Stimulated activated CD8-positive, alpha-beta memory T cell treated with anti-CD3 and anti-CD28 coated beads, Interleukin-4, amount 100 ng/mL, for 1 hour (primary cell): ENCODE results near the gene VWC2.

Source experiments
- DNase-seq, 2 donors: peaks; one replicate each; pipeline ENCODE4 v3.0.0-alpha.2; 2020; ENCODE audit warnings: low read depth in 2 of 2, low spot score in 1 of 2

Gene VWC2

DNA sequence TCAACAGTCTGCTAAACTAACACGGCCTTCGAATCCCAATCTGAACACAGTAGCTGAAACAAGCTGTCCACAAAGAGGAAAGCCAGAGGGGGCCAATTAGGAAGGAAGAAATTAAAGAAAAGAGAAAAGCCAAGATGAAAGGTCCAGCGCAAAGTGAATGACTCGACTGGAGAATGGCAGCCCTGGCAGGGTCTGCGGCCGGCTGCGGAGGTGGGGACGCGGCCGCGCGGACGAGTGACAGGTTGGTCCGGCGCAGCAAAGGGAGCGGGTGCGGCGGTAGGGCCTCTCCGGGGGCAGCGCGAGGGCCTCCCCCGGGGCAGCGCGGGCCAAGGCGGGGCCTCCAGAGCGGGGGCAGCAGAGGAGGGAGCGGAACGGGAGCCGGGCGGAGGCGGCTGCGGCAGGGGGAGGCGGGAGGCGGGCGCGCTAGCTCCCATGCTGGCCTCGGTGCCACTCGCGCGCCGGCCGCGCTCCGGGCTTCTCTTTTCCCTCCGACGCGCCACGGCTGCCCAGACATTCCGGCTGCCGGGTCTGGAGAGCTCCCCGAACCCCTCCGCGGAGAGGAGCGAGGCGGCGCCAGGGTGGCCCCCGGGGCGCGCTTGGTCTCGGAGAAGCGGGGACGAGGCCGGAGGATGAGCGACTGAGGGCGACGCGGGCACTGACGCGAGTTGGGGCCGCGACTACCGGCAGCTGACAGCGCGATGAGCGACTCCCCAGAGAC, at the start of gene VWC2:
Gene VWC2, plus strand, starts transcription at position 421 of the 718 bp plus-strand sequence. CDS start 1,798 bp downstream, outside the sequence.
- no peak for DNase-seq

DNA sequence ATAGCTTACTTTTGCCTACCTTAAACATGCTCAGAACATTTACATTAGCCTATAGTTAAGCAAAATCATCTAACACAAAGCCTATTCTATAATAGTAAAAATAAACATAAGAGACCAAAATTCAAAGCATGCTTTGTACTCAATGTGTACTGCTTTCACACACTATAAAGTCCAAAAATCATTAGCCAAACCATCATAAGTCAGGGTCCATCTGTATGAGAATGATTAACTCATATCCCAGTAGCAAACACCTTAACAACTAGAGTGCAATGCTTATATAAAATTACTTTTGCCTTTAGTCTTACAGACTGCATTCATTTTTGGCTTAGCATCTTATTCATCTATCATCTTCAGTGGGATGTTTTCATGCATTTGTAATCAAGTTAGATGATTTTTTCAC, 49.4 kb upstream of the VWC2 start:
- no peak for DNase-seq

DNA sequence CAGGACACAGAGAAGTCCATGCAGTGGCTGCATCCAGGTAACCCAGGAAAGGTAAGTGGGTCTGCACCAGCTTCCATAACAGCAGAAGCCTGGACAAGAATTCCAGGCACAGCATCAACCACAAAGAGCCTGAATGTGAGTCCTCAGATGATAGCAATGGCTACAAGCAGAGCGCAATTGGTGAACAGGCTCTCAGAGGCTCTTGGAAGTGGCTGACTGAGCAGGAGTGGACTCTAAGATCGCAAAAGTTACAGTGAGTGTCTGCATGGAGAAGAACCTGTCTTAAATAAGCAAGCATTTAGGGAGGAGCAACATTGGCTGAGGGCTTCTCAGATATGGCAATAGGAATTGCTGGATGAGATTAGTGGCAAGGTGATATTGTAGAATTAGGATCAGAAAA, 41.6 kb upstream of the VWC2 start:
- DNase-seq = no peak

DNA sequence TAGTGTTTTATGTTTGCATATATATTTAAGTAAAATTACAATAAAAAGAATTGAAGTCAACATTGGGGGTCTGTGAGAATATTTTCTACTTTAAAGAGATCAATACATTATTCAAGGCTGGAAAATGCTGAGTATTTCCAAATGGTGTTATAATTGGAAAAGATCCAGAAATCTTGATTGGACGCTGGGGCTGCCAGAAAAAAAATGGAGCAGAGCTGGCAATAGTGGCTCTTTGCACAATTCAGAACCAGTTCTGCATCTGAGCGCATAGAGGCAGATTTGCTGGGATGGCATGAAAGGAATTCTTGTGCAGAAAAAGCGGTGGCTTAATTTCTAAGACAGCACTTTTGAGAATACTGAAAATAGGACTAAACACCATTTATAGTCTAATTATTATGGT, 10.8 kb upstream of the VWC2 start:
- no peak for DNase-seq

DNA sequence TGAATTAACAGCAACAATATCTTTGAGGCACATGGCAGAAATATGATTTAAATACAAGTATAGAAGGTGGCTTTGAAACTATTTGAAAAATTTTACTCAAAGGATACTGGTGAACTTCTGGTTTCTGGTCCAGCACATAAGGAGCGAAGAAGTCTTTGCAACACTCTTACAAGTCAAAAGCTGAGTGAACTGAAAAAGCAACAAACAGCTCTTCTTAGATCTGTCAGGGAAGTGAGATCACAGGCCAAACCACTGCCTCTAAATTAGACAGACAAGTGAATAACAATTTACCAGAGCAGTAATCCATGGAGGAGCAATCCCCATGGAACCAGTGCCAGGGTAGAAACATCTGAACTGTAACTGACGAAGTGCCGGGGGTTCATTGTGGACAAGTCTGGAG, 9.6 kb upstream of the VWC2 start:
- DNase-seq = no peak

DNA sequence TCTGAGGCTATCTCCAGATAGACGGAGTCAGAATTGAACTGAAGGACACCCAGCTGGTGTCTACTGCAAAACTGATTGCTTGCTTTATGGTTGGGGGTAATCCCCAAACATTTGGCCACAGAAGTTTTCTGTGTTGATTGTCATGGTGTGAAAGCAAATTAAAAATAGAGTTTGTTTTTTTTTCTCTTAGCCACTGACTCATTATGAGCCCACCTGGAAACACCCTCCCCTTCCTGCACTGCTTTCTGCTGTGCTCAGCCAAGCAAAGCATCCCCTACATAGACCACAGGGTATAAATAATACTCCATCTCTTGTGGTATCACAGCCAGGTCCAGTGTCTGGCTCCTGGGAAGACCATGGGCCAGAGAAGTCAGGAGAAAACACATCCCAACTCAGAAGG, 6.5 kb upstream of the VWC2 start:
- DNase-seq = no peak

DNA sequence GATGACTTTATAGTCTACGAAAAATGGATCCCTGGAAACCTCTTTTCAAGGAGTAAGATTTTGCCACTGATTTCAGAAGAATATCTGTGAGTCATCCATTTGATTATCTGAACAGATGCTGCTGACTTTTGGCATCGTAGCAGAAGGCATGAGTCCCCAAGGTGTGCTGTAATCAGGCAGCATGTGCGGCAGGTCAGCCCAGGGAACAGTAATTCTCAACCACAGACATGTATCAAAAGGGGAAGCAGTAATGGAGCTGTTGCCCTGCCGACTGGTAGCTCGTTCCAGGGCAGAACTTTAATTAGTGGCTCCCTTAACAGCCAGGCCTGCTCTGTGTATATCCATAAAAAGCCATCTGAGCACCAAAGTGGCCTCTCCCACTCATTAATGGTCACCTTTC, 5.7 kb upstream of the VWC2 start:
- no peak for DNase-seq

DNA sequence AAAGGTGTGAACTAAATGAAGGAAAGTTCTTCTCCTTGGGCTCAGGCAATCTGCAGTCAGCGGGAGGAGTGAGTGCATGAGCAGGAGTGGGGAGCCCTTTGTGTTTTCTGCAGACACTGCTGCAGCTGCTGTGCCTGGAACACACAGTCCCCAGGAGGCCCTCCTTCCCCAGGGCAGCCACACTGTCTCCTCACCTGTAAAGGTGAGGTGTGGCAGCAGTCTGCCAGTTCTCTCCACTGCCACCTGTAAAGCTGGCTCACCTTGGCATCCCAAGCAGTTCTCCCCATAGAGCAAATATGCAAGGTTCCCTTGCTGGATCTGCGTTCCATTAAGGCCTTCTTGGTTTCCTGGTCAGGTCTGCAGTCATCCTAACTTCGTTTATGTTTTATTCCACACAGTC, 5.2 kb upstream of the VWC2 start:
- no peak for DNase-seq

DNA sequence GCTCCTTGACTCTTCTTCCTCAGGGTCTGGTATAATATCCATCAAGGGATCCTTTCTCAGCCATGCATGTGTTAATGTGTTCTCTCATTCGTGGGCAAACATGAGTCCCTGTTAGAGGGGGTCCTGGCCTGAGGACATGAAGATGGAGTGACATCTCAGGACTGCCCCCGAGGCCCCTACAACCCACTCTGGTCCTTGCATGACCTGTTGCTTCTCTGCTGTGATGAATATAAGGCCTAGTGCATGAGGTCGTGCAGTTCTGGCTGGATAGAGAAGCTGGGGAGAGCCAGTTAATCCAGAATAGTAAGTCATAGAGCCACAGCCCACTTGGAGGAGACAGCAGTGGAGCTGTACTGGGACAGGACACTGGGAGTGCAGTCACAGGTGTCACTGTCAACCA, 4.6 kb upstream of the VWC2 start:
- no peak for DNase-seq

DNA sequence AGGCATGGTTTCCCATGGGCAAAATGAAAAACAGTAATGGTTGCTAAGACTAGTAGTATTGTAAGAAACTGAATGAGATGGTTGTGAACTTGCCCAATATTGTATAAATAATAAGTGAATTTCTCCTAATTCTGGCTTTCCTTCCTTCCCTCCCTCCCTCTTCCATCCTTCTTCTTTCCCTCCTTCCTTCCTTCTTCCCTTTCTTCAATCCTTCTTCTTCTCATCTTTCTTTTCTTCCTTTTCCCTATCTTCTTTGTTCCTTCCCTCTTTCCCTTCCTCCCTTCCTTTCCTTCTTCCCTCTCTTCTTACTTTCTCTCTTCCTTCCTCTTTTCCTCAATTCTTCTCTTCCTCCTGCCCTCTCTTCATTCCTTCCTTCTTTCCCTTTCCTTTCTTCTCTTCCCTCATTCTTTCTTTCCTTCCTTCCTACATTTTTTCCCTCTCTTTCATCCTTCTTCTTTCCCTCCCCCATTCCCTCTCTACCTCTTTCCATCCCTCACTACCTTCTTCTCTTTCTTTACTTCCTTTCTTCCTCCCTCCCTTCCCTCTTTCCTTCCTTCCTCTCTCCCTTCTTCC, 4.1 kb upstream of the VWC2 start:
- no peak for DNase-seq

DNA sequence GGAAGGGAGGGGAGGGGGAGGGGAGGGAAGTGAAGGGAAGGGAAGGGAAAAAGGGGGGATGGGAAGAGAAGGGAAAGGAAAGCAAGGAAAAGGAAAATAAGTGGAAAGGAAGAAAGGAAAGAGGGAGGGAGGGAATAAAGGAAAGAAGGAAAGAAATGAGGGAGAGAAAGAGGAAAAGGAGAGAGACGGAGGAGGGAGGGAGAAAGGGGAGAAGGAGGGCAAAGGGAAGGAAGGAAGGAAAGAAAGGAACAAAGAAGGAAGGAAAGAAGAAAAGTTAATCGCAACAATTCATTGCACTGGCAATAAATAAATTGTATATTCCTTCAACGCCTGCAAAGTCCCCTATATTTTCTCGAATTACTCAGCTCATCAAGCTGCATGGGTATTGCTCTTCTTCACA, 2.6 kb upstream of the VWC2 start:
- no peak for DNase-seq

DNA sequence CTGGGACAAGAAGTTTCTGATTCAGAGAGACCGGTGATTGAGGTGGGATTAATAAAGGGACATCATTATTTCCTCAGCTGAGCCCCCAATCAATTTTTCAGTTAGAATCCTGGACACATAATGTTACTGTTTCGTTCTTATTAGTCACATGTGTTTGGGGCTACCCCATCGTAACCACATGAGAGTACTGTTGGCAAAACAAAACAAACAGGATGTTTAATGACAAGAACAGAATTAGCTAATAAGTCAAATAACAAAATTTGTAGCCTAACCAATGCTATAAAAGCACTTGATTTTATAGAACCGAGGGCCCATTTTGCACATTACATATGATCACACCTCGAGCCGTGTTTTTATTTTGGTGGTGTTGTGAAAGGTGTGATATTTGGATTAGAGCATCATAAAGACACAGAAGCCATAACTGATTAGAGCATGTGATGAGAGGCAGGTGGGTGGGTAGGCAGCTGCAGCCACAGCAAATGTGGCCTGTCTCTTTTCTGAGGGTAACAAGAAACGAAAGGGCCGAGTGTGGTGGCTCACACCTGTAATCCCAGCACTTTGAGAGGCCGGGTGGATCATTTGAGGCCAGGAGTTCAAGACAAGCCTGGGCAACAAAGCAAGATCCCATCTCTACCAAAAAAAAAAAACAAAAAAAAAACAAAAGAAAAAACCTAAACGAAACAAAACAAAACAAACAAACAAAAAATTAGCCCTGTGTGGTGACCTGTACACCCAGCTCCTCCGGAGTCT, 1.8 kb upstream of the VWC2 start:
- no peak for DNase-seq

DNA sequence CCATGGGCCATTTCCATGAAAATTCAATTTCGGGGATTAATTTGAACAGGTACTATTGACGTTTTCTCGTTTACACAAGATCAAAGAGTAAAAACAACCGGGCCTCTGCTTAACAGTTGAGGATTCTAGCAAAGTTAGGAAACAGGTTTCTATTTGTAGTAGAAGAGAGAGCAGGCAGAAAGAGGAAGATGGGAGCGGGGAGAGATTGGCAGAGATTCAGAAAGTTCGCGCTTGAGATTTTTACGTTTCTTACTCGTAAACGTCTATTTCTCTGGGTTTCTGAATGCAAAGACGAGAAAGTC, 571 bp upstream of the VWC2 start:
- DNase-seq = no peak

DNA sequence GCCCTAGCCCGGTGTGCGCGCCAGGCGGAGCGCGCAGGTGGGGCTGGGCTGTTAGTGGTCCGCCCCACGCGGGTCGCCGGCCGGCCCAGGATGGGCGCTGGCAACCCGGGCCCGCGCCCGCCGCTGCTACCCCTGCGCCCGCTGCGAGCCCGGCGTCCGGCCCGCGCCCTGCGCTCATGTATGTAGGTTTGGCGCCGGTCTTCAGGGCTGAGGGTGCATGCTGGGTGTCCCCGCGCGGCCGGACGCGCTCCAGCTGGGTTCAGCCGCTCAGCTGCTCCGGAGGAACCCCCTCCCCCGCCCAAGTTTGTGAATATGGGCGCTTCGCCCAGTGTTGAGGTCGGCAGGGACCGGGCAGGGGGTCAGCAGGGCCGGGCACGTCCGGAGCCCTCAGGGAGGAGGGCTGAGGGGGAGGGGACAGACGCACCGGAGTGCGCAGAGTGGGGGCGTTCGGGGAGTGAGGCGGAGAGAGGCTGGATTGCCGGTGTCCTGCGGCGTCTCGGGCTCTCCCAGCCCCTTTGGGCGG, 559 bp downstream of the VWC2 start:
- no peak for DNase-seq

DNA sequence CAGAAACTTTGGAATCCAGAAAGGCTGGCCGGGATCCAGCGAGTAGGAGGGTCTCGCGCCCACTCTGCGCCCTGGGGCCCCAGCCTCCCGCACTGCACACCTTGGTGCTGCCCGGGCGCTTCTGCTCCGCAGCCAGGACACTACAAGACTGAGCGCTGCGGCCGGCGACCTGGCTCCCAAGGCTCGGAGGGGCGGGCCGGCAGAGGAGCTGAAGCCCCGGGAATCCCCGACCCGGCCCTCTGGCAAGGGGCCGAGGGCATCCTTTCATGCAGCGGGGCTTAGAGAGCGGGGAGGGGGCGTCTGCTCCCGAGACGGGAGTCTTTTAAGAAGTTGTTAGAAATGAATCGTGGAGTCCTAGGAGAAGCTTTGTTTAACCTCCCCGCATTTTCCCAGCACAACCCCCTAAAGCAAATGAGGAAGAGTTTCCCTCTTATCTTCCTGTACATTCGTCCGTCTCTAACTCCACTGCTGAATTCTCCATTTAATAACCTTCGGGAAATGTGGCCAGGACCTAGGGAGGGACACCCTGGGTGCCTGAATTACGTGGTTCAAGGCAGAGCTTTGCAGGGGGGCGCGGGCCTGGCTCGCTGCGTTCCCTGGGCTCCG, 1.1 kb downstream of the VWC2 start:
- DNase-seq = no peak

DNA sequence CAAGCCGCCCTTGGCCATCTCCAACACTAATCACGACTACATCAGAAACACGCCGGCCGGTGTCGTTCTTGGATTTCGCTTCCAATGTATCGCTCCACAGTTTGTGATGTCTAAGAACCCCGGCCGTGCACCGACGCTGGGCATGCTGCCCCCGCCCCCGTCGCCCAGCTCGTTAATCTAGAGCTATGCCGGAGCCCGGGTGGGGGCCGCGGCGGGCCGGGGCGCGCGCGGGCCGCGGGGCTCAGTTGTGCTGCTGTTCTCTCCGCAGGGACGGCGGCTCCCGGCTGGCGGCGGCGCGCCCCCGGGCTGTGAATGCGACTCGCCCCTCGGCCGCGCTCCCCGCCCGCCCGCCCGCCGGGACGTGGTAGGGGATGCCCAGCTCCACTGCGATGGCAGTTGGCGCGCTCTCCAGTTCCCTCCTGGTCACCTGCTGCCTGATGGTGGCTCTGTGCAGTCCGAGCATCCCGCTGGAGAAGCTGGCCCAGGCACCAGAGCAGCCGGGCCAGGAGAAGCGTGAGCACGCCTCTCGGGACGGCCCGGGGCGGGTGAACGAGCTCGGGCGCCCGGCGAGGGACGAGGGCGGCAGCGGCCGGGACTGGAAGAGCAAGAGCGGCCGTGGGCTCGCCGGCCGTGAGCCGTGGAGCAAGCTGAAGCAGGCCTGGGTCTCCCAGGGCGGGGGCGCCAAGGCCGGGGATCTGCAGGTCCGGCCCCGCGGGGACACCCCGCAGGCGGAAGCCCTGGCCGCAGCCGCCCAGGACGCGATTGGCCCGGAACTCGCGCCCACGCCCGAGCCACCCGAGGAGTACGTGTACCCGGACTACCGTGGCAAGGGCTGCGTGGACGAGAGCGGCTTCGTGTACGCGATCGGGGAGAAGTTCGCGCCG, 1.9 kb downstream of the VWC2 start:
- DNase-seq = no peak

DNA sequence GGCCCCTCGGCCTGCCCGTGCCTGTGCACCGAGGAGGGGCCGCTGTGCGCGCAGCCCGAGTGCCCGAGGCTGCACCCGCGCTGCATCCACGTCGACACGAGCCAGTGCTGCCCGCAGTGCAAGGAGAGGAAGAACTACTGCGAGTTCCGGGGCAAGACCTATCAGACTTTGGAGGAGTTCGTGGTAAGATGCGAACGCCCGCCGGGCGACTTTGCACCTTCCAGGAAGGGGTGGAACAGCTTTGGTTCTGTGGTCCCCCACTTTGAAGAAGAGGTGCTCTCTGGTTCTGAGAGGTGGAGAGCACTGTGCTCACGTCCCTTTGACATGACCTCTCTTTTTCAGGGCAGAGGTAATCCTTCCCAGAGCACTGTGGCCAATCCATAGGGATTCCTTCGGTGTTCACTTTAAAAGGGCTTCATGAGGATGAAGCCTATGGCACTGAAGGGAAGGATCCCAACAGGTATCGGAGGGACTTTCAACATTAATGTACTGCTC, 2.6 kb downstream of the VWC2 start:
- DNase-seq = no peak

DNA sequence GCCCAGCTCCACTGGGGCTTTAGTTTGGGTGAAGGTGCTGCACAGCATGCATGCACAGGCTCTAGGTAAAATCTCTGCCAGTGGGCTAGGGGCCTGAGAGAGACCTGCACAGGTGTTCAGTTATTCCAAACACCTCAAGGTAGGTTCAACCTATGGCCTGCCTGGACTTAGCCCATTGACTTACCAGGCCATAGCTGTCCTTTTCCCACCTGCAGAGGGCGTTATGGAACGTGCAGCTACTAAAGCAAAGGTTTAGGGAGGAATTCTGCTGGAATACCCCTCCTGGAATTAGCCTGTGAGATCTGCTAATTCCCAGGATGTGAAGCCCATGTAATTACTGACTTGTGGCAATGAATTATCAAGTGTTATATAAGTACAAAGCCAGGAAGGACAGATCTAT, 3.6 kb downstream of the VWC2 start:
- DNase-seq = no peak

DNA sequence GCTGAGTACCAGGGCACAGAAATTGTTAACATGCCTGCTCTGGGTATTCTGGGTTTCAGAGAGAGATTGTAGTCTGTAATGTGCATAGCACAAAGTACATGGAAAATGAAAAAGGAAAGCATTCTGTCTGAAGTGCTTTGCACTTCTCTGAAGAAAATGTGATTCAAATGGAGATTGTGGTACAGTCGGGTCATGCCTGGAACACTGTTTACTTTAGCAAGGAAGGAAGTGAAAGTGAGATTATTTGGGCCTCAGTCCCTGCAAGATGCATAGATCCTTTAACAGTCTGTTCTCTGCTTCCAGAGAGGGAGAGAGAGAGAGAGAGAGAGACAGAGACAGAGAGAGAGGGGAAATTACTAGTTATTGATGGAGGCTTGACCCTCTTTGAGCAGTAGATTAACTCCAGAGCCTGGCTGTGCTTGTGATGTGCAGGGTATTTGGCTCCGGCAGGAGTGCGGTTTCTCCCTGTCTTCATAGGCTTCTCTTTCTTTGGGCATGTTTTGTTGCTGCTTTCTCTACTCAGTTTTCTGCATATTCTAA, 5.4 kb downstream of the VWC2 start:
- DNase-seq = no peak

DNA sequence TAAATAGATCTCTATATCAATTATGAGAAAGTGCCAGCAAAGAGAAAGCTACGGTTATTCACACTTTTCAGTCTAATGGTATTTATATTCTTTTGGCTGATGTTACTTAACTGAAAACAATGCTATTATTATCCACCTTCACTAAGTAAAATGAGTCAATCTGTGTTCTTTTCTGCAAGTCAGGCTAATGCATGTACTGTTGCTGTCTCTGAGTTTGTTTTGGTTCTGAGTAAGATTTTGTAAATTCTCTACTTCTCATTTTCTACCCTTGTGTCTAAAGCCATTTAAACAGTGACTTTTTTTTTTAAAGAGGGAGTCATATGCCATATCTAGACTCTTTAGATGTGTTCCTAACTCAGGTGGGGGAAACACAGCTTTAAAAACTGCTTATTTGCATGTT, 7.5 kb downstream of the VWC2 start:
- DNase-seq = no peak

DNA sequence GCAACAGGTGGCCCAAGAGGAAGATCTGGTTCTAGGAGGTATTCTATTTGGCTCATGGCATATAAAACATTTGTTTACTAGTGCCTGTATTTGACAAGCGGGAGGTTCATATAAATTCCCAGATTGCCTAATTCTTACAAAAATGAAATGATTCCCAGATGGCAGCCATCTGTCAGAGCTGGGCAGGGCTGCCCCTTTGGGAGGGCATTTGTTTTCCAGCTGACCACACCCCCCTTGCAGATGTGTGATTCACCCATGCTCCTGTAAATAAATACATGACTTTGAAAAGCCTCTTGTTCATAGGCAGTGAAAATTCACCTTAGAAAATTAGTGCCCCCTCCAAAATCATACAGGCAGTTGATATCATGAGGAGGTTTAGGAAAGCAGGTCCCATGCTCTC, 8.6 kb downstream of the VWC2 start:
- DNase-seq = no peak
